NCI-H526 (cell line): ENCODE results near the gene EFL1.

ENCODE experiments used
- DNase-seq, 2 experiments: peaks; one replicate each; lab custom pipeline; 2025; lab: John Stamatoyannopoulos, UW

EFL1 gene

DNA sequence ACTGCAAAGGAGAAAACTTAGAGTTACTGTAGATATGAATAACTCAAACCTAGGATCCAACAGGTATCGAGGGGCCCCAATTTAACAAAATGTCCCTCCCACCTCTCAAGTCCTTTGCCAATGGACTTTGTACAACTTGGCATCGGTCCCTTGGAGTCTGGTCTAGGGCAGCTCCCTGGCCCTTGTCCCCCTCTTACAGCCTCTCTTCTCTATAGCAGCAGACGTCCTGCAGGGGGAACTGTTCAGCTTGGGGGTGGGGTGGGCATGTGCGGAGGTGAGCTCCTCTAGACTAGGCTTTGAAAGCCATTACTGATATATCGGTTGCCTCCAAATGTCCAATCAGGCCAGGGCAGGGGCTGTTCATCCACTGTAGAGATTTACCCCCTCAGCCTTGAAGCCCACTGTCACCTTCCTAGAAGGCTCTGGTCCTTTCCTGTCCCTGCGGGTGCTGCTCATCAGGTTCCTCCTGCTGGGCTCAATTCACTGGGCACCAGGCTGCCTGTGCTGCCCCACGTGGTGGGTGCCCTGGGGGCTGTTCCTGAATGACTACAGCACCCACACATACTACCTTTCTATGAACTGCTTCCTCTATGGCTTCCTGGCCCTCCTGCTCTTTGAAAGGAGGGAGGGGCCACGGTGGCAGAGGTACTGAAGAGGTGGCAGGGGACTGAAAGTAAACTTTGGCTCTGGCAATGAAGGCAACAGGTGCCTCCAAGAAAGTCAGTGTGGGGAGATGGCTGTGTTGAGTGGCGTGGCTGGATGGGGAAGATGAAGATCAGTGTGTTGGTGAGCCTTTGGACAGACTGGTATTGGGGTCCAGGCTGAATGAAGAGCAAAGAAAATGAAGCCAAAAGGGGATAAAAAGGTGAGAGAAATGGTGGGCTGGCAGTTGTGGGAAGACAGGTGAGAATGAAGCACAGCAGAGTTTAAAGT, 137.9 kb downstream of the EFL1 start:
- DNase-seq: no peak

DNA sequence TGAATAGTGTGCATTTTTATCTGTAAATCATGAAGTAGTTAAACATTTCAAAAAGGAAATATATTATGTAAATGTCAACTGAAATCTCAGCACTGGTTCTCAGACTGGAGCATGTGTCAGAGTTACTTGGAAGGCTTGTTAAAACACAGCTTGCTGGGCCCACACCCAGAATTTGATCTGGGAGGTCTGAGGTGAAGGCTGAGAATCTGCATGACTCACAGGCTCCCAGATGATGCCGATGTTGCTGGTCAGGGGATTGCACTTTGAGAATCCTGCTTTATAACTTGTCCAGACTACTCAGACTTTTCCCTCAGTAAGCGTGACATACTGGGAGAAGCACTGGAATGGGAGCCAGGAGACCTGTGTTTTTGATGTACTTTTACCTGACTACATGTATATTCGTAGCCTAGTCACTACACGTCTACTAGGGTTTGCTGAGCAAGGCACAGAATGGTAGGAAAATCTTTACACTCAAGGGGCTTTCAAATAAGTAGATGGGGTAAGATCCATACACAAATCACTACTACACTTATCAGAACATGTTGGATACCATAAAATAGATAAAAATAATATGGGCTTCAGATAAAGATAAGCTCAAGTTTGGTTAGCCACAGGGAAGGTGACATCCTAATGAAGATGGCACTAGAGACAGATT, 139.7 kb downstream of the EFL1 start:
- no peak for DNase-seq

DNA sequence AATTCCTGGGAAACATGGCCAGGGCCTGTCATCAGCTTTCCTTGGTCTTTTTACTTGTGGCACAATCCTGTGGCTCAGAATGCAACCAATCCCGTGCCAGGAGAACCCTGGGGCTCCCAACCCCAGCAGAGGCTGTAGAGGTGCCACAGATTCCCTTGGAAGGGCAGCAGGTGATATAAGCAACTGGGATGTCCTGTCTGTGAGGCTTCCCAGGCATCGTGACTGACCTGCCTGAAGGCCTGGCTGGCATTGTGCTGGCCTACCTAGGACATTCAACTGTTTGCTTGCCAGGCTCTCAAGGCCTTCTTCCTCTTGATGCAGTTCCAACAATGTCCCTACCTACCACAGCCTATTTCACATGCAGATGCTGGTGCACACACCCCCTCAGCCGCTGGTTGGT, 144.5 kb downstream of the EFL1 start:
- no peak for DNase-seq

DNA sequence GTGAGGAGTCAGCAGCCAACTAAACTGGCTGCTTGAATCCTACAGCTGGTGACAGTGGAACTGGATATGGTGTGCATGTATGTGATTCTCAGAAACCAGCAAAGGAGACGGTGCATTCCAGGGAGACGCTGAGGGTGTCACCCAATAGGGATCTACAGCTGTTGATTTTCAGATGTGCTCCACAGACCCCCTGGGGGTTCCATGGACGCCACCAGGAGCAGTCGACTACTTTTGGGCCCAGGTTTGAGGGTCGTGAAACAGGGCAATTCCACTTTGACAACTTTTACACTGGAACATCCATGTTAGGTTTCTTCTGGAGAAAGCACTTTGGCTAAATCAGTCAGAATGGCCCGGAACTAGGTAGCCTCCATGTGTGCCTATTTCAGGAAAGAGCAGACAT, 145.2 kb downstream of the EFL1 start:
- no peak for DNase-seq

DNA sequence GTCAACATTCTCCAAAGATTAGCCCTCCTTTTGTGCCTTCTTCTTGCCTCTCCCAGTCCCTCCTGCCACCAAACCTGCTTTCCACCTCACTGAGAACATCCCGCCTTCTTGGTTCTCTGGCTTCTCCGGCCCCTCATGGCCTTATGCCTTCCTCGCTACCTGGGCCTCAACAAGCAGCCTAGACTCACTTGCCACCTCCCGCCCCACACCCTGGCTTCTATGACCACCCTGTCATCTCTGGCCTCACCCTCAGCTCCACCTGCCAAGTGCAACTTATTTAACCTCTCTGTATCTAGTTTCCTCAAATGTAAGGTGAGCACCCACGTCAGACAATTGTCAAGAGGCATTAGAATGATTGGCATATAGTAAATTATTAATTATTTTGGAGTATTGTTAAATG, 147.9 kb downstream of the EFL1 start:
- no peak for DNase-seq

DNA sequence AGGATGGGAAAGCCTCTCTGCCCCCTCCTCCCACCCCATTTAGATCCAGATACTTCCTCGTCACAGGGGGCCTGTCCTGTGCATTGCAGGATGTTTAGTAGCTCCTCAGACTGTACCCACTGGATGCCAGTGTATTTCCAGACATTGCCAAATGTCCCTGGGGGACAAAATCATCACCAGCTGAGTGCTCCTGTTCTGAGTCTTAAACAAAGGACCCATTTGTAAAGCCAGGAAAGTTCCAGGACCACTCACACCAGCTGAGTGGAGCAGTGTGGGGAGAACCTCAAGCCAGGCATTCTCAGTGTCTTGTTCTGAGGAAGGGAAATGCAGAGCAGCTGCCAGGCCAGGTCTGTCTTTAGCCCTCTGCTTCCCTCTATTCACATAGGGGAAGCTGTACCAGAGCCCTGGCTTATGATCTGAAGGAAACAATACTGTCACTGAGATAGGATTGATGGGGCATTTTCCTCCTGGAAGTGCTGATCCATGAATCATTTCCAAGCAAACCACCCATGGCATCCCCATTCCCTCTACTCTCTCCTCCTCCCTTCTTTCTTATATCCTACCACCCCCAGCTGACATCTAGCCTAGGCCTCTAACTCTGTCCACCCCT, 149.3 kb downstream of the EFL1 start:
- DNase-seq: no peak

DNA sequence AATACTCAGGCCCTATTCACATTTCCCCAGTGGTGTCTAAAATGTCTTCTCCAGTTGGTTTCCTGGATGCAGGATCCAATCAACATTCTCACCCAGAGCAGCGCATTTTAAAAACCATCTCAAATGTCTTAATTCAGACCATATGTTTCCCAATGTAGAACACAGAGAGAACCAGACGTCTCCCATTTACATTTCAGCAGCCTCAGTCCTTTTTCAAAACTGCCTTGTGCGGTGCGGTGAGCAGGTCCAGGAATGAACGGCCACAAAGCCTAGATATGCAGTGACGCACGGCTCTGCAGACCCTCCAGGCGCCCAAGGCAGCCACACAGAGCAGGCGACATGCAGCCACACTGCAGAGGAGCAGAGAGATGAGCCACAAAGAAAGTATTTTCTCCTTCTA, 150.6 kb downstream of the EFL1 start:
- DNase-seq: no peak

DNA sequence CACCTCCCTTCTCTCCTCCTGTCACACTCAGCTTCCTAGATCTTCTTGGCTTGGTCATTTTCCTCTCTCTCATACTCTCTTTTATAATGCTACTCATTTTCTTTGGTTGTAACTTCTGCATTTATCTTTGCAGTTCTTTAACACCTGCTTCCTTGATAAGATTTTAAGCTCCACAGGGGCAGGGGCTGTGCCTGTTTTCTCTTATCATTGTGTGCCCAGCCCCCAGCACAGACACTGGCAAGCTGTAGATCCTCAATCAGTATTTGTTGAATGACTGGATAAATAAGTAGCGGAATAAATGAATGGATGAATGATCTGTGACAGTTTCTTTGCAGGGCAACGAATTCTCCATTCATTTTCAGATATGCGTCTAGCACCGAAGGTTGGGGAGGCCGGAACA, 152.4 kb downstream of the EFL1 start:
- no peak for DNase-seq

DNA sequence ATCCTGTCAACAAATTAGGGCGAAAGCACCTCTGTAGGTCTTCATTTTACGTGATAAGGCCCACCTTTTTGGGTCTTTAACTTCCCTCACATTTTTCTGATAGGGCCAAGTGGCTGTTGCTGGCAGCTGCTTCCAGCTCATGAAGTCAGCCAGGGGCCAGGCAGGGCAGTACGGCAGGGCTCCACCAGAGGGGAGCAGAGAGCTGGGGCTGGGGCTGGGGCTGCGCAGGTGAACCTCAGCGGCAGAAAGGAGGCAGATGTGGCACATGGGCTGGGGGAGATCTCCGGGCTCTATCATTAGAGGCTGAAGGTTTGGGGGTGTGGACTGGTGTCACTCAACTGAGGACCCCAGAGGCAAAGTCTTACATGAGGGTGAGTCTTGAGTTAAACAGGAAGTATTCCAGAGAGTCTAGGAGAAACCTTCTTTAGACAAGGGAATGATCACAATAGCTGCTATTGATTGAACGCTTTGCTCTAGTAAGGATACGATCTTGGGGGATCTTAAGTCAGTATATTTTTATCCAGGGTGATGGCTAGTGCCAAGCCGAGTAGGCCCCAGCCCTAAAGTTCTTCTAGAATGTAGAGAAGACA, 153.9 kb downstream of the EFL1 start:
- peak in 1 of 2 experiments; percentile 66 for DNase-seq

DNA sequence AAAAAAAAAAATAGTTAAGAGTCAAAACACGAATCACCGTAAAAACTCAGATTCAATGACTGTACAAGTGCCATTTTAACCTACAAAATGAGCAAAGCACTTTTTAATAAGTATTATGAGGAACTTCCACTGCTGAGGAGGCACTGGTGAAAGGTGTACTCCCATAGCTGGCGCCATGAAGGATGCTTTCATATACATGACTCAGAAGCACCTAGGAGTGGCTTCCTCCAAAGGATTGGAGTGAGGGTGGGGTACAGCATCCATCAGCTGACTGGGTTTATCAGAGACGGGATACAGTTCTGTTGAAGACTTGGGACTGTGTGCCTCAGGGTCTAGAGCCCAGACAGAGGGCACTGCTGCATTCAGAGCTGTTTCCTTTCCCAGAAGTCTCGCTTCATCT, 155.9 kb downstream of the EFL1 start:
- DNase-seq: no peak

DNA sequence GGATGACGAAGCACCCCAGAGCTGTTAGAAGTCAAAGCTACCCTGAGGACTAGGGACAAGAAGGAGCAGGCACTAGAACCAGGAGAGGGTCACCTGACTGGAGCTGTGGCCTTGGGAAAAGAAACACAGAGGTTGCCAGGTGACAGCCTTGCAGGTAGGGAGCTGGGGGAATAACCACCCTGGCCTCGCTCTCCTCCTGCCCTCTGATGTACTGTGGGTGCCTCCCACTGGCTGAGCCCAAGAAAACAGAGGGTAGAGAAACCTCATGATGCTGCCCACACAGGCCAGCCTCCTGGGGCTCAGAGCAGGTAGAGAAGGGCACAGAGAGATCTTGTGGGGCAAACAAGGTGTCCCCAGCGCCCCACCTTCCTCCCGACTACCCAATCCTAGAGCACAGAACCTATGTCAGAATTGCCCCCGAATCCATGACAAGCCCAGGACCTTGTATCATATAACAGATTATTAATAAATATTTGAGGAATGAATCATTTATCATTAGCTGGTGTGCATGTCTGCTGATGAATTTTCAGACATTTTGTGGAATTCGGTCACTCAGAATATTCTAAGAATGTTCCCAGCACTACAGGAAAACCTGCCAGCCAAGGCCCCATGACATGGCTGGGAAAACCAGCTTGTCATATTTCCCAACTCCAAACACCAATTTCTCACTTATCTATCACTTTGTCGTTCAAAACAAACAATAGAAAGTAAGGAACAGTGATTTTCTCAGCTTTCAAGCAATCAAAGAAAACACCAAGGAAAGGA, 156.9 kb downstream of the EFL1 start:
- peak; percentile 62 to 80 for DNase-seq

DNA sequence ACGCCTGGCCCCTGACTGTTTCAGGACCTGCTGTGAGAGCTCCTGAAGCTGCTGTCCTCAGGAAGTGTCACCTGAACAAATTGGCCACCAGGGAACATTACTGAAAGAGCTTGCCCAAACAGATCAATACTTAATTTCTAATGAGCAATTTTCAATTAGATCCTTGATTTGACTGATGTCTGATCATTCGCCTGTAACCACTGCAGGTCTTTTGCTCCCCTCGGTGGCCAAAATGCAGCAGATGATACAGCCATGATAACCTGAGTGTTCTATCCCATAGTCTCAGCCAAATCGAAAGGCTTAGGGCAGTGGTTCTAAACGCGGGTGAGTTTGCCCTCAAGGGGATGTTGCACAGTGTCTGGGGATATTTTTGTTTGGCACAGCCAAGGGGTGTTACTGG, 159.1 kb downstream of the EFL1 start:
- peak in 1 of 2 experiments; percentile 9 for DNase-seq

DNA sequence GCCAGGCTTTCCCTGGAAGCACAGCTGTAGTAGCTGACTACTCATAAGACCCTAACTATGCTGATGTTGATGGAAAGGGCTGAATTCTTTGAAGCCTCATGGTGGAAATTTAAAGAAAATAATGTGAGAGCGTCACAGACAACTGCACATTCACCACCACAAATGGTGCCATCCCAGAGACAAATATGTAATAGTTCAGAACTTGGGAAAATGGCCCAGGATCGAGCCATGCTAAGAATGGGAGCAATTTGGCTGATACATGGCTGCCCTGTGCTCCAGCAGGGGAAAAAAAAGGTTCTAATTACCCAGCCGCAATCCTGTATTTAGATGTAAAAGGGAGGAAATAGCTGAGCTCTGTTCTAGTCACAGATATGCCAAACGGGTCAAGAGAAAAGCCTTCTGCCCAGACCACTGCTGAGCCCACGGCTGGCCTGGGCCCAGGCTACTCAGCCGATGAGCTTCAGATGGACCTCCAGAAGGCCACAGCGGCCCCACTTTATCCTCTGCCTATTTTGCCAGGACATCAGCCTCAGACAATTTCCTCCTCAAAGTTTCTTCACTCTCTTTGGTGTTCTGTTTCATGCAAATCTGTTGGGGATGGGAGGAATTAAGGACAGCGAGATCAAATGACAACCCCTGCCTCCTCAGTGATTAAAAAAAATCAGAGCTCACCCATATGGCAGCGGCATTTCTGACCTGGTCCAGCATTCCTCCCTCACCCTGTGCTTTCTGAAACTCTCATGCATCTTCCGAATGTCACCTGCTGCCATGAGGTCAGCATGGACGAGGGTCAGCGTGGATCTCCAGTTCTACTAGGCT, 162.2 kb downstream of the EFL1 start:
- DNase-seq: peak in 1 of 2 experiments; percentile 38

DNA sequence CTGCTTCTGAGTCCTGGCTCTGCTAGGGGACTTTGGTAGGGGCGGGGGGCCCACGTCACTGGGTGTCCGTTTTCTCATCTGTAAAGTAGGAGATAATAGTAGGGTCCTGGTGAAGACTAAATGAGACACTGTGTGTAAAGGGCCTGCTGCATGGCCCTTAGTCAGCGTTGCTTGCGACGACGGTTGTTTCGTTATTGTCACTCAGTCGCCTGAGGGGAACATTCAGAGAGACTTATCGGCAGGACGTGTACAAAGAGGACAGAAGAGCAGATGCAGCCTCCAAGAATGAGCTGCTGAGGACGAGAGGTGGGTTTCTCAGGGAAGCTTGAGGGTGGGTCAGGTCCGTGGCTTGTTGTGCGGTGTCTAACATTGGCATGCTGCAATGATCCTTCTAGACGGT, 163.9 kb downstream of the EFL1 start:
- DNase-seq: no peak

DNA sequence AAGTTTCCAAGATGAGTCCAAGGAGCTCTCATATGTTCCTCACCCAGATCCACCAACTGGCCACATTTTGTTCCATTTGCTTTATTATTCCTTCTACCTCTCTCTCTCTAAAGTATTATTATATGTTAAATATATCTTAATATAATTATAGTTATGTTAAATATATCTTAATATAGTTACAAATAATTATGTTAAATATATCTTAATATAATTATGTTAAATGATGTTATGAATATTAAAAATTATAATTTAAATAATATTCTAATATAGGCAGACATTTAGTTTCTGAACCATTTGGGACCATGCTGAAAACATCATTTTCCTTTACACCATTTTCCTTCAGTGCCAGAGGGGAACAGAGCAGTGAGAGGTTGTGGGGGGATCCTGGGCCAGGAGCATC, 166.7 kb downstream of the EFL1 start:
- DNase-seq: no peak

DNA sequence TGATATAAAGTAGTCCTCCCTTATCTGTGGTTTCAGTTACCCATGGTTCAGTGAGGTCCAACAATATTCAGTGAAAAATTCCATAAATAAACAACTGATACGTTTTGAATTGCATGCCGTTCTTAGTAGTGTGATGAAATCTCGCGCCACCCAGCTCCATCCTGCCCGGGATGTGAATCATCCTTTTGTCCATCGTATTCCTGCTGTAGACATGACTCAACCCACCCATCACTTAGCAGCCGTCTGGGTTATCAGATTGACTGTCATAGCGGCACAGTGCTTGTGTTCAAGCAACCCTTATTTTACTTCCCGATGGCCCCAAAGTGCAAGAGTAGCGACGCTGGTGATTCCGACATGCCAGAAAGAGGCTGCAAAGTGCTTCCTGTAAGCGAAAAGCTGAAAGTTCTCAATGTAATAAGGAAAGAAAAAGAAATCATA, 168.7 kb downstream of the EFL1 start:
- DNase-seq: no peak

DNA sequence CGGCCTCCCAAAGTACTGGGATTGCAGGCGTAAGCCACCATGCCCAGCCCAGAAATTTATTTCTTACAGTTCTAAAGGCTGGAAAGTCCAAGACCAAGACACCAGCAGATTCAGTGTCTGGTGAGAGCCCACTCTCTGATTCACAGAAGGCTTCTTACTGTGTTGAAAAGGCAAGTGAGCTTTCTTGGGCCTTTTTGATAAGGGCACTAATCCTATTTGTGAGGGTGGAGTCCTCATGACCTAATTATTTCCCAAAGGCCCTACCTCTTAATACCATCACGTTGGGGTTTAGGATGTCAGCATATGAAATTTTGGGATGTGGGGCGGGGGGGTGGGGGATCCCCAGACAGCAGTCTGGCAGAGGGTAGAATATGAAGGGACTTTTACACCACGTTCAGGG, 169.2 kb downstream of the EFL1 start:
- no peak for DNase-seq

DNA sequence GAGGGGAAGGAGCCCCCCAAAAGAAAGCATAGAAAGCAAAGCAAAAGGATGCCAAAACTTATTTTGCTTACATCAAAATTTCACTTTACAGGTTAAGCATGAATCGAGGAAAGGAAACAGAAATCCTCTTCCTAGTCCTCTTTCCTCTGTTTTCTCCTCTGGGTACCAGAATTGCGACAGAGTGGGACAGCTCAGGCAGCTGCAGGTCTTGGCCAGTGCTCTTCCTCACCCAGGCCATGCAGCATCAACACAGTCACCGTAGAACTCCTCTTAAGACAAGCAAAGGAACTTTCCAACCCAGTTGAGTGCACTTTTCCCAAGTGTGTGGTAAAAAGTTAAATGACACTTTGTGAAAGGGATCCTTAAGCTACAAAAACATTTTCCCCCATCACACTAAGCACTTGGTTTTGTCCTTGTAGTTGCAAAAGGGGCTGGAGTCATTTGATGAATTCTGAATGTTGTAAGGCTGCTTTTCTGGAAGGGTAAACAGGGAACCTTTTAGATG, 170.8 kb downstream of the EFL1 start:
- no peak for DNase-seq

DNA sequence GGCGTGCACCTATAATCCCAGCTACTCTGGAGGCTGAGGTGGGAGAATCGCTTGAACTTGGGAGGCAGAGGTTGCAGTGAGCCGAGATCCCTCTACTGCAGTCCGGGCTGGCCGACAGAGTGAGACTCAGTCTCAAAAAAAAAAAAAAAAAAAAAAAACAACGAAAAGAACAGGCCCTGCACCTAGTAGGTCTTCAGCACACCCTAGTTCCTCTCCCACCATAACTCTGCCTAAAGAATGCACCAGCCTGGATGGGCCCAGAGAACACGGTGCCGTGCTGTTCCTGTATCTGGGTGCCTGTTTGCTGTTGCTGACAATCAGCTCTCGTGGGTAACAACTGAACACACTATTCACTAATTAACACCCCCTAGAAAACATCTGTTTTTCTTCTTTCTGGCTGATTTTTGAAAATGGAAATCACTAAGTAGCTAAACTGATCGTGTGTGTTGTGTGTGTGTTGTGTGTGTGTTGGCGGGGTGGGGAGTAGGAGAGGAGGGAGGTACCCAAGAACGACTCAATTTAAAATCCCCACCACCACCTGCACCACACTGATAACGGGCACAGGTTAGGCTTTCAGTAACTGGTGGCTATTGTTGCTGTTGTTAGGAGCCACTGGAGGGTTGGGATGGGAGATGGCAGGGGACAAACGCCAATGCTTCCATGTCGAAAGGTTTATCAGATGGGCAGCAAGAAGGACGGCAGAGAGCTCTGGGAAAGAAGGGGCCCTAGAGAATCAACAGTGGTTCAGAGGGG, 176.1 kb downstream of the EFL1 start:
- DNase-seq: no peak
